Ovary (tissue), 3 donors: ENCODE measurements around the gene SPTBN5.

Source experiments
- EP300 ChIP-seq: sonication (generic); formaldehyde crosslinking; IDR thresholded peaks from one replicate; pipeline ENCODE4 v1.6.1; 2017; ENCODE audit warnings: antibody characterized with exemption
- POLR2A ChIP-seq: fragments of 450-650 bp; IDR thresholded peaks from one replicate; pipeline ENCODE4 v1.6.1; 2017; ENCODE audit warnings: antibody characterized with exemption, mild to moderate bottlenecking, moderate library complexity
- TF ChIP-seq, protein P1 (sequence below), 3 donors: fragments of 450-650 bp in 2 of 3; fragments of 200-600 bp in 1 of 3; IDR thresholded peaks; one replicate each; pipeline versions ENCODE4 v1.5.1 to v1.8.0; 2016 to 2022; ENCODE audit warnings: antibody characterized with exemption in 3 of 3, mild to moderate bottlenecking in 1 of 3
- donor health status: DM: no; HTN: no; CAD: no.

DNA sequence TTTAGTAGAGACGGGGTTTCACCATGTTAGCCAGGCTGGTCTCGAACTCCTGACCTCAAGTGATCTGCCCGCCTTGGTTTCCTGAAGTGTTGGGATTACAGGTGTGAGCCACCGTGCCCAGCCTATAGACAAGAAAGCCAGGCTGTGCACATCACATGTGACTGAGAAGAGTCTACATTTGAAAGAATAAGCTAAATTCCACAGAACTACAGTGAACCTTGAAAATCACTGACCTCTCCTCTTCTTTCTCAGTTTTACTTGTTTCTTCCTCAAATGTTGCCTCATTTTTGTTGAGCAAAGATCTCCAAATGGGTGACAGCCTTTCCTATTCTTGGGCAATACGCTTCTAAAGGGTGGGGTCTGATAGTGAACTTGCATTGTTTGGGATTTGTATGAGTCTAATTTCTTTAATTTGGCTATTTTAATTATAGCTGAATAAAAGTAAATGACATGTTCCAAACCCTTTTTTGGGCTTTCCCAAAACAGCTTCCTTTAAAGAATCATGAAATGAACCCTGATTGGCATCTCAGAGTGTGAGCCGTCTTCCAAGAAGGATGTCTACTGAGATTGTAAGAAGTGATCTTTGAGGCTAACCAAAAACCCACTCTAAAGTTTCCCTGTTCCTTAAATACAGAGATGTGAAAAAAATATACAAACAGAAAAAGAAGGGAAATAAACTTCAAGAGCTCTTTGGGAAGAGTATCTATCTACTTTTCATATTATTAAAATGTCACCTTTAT lies 21.6 kb upstream of the SPTBN5 start:
- TF ChIP-seq, protein P1, sequence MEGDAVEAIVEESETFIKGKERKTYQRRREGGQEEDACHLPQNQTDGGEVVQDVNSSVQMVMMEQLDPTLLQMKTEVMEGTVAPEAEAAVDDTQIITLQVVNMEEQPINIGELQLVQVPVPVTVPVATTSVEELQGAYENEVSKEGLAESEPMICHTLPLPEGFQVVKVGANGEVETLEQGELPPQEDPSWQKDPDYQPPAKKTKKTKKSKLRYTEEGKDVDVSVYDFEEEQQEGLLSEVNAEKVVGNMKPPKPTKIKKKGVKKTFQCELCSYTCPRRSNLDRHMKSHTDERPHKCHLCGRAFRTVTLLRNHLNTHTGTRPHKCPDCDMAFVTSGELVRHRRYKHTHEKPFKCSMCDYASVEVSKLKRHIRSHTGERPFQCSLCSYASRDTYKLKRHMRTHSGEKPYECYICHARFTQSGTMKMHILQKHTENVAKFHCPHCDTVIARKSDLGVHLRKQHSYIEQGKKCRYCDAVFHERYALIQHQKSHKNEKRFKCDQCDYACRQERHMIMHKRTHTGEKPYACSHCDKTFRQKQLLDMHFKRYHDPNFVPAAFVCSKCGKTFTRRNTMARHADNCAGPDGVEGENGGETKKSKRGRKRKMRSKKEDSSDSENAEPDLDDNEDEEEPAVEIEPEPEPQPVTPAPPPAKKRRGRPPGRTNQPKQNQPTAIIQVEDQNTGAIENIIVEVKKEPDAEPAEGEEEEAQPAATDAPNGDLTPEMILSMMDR (IDR thresholded peaks at IDR 0.05) = no peak
- TF ChIP-seq POLR2A (no peak), EP300 (no peak)
